GM19452 (cell line): ENCODE results near the gene NOL3.

ENCODE experiments used
- ATAC-seq: cut with Tn5 transposase; IDR thresholded peaks from one replicate; pipeline ENCODE4 v1.9.1; 2021; ENCODE audit not compliant: unreplicated experiment

Gene NOL3

DNA sequence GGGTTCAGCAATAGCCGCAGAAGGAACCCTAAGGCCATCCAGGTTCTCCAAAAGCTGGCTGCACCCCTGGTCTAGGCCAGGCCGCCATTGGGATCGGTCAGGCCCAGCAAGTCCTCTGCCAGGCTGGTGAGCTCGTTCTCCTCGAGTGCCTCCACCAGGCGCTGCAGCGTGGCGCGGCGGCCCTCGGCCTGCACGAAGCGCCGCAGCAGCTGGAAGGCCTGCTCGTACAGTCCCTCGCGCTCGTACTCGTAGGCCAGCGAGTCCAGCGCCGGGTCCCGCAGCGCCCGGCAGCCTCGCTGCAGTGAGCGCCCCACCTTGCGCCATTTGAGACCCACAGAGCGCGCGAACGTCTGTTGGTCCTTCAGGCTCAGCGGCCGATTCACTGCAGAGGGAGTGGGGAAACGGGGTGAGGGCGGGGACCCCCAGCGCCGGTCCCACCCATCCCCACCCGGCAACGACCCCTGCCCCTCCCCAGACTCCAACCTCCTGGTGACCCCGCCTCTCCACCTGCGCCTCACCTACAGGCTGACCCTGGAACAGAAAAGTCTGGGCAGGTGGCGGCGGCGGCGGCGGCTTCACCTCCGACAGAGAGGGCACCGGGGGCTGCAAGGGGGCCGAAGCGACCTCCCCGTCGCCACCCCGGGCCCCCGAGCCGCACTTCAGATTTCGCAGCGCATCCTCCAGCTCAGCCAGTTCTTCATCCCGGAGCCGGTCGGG, 15.6 kb upstream of the NOL3 start:
- no peak for ATAC-seq

DNA sequence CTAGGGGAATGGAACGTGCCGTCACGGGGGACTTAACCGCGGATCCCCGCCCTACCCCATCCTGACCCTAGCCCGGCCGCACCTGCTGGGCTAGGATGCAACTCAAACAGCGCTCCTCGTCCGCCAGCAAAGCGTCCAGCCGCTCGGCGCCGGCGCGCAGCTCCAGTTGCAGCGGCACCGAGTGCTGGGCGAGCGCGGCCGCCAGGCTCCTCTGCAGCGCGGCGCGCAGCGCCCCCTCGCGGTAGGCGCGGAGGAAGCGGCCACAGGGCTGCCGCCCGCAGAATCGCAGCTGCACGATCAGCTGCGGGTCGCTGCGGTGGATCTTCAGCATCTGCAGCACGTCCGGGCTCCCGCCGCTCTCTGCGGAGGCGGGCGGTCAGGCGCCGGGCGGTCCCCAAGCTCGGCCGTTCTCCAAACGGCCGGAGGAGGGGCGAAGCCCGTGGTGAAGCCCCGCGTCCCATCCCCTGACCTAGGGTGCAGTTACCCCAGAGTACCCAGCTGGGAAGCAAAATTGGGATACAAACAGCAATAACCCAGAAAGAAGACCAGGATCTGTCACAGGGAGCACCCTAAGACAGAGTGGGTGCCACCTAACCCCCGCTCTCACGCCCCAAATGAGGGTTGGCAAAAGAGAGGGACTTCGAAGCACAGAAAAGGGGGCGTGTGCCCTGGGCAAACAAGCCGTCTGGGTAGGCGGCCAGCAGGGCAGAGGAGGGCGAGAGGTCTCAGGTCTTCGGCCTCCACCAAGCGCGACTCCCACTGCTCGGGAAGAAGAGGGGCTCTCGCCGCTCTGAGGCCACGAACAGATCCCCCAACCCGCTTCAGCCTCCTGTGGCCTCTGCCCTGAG, 14.8 kb upstream of the NOL3 start:
- ATAC-seq: no peak

DNA sequence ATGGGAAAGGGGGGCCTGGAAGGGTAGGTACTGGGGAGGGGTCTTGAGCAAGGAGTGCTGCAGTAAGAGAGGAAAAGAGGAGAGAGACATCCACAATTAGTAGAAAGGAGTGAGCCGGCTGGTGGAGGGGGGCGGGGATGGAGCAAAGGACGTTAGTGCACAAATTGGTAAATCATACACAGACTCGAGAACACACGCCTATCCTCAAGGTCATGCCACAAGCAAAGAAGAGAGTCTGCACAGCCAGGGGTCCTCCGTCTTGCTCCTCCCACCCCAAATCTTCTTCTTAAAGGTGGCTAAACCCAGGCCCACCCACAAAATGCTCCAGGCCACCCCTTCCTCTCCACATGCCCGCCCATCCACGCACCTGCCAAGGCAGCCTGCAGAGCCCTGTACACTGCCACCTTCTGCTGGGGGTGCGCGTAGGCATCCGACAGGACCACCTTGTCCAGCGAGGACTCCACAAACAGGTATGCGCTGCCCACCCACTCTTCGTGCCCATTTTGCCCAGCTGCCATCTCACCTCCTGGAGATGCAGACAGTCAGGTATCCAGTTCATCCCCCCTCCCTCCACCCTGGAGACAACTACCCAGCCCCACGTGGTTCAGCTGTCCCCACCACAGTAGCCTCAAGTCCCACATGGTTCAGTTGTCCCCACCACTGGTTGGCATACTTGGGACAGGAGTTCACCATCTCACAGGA, 14.0 kb upstream of the NOL3 start:
- ATAC-seq: no peak

DNA sequence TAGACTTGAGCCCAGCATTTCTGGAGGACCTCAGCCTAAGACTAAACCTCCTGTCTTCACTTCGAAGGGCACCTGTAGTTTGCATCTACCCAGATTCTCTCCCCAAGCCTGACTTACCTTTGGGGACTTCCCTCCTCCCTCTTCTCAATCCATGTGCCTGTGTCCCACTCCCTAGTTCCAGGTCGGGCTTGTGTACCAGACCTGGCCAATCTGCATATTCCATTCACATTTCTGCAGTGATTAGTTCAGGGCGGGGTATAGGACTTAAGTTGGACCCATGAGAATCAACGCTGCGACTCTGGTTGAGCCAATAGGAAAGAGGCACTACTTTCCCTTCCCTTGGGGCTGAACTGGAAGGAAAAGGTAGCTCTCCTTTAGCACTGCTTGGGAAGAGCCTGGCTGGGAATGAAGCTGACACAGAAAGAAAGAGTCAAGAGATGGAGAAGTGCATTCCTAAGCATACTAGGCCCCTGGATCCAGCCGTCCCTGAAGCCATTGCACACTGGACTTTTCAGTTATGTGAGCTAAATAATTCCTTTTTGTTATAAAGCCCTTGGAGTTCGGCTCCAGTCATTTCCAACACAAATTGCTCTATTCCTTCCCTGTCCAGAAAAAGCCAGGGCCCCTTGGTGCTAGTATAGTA, 13.1 kb upstream of the NOL3 start:
- ATAC-seq: no peak

DNA sequence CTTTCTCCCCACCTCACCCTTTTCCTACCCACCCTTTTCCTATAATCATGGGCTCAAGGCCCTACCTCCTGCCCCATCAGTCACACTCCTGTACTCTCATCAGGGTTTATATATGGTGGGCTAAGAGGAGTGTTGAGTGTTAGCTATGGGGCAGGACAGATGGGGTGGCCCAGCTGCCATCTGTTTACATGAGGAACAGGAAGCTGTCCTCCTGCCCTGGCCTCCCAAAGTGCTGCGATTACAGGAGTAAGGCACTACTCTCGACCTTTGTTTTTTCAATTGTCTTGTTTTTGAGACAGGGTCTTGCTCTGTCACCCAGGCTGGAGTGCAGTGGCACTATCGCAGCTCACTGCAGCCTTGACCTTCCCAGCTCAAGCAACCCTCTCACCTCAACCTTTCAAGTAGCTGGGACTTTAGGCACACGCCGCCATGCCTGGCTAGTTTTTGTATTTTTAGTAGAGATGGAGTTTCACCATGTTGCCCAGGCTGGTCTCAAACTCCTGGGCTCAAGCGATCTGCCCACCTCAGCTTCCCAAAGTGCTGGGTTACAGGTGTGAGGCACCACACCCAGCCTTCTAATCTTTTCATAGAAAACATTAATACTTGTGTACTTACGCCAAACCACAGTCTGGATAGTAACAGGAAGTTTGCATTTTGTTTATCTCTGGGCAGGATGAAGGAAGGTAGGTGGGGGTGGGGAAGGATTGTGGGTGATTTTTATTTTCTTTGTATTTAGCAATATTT, 12.3 kb upstream of the NOL3 start:
- ATAC-seq: no peak

DNA sequence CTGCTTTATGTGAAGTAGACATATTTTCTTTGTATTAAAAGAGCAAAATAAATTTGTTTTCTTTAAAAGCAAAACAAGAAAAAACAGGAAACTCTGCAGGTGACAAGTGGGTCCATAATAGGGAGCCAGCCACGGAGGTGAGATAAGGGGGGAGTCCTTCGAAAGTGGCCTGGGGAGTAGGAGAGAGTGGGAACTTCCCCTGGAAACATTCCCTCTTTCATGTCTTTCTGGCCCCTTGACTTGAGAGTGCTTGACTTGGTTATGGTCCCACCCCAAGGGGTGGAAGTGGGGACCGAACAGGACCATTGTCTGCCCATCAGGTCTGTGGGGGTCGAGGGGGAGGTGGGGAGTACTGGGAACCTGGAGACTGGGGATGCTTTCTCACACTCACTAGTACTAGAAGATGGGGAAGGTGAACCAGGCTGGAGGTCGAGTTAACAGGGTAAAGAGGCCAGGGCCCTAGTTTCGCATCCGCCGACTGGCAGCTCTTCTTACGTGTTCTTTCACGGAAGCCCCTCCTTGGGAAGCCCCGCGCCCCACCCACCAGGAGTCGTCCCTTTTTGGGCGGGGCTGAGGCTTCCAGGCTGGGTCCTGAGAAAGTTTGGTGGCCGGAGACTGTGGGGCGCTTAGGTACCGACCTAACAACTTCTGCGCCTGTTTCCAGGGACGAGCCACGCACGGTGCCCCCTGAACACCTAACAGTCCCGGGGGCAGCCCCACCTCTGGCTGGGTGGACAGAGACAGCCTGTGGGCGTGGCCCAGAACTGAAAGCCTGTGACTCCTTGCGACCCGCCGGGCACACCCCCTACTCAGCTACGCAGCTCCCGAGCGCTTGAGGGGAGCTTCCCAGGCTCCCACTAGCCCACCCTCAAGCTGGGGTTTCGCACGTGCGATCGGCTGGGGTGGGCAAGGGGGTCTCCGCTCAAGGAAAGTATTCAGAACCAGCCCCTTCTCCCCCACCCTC, 11.4 kb upstream of the NOL3 start:
- peak; percentile 36 for ATAC-seq

DNA sequence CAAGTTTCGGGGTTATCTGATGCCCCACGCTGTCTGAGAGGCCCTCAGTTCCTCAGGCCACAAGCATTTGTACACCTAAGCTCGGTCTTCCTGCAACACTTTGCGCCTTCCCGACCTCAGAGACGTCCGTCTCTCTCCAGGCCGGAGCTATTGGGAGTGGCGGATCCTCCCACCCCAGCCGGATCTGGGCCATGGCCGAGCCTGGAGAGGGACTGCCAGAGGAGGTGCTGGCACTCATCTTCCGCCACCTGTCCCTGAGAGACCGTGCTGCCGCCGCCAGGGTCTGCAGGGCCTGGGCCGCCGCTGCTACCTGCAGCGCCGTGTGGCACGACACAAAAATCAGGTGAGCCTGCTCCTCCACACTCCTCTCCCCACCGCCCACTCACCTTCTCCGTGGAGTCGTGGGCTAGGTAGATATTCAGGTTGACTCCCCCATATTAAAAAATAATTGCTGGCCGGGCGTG, 8.7 kb upstream of the NOL3 start:
- ATAC-seq: no peak

DNA sequence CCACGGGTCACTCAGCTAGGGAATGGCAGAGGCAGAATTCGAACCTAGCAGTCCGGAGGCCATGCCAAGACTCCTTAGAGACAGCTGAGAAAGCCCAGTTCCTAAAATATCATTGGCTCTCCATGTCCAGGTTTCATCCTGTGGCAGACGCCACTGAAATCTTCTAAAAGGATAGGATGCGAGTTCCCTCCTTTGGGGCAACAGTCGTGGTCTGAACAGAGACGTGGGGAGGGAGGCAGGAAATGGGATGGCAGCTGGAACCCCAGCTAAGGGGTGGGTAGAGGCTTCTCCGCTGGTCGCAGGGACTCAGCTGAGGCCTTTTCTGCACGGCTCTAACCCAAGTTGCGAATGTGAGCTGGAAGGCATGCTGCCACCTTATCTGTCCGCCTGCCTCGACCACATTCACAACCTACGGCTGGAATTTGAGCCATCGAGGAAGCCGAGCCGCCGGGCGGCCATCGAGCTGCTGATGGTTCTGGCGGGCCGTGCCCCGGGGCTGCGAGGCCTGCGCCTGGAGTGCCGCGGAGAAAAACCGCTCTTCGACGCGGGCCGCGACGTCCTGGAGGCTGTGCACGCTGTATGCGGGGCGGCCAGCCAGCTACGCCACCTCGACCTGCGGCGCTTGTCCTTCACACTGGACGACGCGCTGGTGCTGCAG, 7.7 kb upstream of the NOL3 start:
- no peak for ATAC-seq

DNA sequence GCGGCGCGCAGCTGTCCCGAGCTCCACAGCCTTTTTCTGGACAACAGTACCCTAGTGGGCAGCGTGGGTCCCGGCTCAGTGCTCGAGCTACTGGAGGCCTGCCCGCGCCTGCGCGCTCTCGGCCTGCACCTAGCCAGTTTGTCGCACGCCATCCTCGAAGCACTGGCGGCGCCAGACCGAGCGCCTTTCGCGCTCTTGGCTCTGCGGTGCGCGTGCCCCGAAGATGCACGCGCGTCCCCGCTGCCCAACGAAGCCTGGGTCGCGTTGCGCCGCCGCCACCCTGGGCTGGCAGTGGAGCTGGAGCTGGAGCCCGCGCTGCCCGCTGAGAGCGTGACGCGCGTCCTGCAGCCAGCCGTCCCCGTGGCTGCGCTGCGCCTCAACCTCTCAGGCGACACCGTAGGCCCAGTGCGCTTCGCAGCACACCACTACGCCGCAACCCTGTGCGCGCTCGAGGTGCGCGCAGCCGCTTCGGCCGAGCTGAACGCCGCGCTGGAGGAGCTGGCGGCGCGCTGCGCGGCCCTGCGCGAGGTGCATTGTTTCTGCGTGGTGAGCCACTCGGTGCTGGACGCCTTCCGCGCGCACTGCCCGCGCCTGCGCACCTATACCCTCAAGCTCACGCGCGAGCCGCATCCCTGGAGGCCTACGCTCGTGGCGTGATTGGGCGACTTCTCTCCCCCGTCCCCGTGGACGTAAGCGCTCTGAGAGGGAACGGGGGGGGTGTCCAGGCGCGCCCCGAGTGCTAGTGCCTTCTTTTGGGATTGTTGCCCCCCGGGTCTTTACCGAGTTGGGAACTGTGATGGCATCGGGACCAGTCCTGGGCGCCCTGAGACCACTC, 7.0 kb upstream of the NOL3 start:
- ATAC-seq: no peak

DNA sequence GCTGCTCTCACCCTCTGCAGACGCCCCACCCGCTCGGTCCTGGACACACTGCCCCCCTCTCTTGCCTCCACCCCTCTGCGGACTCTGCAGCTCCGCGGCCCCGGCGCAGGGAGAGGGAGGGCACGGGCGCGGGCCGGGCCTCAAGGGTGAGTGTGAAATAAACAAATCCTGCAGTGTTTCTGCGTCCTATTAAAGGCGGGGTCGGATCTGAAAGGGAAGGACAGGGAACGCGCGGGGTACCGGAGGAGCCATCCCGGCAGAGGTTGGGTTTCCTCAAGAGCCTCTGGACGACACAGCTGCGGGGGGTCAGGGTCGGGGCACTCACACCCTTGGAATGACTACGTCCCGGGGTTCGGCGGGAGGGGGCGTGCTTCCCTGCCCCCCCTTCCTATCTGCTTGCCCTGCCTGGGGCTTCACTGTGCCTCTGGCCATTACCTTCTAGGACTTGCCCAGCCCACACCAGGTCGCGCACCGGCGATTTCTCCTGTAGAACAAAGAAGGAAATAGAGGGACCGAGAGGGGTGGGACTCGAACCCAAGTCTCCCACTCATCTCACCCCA, 6.3 kb upstream of the NOL3 start:
- no peak for ATAC-seq

DNA sequence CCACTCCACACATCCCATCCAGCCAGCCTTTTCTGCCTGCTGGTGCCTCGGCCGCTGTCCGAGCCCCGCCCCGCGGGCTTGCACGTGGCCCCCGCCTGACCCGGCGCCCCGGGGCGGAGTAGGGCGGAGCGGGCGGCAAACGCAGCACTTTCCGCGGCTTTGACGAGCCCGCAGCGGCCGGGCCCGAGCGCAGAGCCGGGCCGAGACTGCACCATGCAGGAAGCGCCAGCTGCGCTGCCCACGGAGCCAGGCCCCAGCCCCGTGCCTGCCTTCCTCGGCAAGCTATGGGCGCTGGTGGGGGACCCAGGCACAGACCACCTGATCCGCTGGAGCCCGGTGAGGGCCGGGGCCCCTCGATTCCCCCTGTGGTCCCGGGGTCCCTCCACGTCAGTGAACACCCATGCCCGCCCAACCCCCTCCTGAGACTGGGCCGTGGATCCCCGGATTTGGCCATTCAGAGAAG, 5.7 kb upstream of the NOL3 start, which contains the start of gene HSF4:
Gene HSF4, plus strand, starts transcription at position 147 of the 463 bp plus-strand sequence. Its CDS starts 67 bp downstream, at position 214.
- ATAC-seq: no peak

DNA sequence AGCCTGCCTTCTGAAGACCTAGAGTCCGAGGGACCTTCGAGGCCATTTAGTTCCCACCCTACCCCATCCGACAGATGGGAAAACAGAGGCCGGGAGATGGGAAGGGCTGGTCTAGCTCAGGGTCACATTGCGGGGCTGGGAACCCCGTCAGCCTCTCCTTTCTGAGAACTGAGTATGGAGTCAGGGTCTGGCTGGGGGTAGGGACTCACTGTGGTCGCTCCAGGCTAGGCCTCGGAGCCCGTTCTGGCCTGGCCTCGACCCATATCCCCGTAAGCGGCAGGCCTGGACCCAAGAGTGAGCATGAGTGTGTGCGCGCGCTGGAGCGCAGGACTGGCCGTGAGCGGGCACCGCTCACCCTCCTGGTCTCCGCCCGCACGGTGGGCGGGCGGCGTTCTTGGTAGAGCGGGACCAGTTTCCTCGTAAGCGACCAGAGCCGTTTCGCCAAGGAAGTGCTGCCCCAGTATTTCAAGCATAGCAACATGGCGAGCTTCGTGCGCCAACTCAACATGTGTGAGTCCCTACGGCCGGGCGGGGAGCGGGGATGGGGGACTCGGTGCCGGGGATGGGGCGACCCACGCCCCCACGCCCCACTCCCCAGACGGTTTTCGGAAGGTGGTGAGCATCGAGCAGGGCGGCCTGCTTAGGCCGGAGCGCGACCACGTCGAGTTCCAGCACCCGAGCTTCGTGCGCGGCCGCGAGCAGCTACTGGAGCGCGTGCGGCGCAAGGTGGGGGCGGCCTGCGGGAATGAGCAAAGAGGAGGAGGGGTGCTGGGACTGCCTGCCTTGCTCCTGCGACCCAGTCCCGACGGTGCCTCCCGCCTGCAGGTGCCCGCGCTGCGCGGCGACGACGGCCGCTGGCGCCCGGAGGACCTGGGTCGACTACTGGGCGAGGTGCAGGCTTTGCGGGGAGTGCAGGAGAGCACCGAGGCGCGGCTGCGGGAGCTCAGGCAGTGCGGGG, 4.9 kb upstream of the NOL3 start:
- ATAC-seq: no peak

DNA sequence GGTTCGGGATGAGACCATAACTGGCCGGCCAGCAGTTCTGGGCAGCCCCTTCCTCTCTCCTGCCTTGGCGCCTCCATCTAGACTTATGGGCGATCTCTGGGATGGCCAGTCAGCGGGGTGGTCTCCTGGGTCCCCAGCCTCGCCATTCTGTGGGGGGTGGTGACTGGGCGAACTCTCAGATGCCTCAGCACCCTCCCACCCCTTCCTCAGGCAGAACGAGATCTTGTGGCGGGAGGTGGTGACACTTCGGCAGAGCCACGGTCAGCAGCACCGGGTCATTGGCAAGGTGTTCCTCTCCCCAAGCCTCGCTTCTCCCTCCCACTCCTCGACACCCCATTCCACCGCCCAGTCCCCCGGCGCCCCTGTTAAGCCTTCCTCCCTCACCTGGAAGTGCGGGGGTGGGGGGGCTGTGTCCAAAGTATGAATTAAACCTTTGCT, 4.2 kb upstream of the NOL3 start:
- no peak for ATAC-seq

DNA sequence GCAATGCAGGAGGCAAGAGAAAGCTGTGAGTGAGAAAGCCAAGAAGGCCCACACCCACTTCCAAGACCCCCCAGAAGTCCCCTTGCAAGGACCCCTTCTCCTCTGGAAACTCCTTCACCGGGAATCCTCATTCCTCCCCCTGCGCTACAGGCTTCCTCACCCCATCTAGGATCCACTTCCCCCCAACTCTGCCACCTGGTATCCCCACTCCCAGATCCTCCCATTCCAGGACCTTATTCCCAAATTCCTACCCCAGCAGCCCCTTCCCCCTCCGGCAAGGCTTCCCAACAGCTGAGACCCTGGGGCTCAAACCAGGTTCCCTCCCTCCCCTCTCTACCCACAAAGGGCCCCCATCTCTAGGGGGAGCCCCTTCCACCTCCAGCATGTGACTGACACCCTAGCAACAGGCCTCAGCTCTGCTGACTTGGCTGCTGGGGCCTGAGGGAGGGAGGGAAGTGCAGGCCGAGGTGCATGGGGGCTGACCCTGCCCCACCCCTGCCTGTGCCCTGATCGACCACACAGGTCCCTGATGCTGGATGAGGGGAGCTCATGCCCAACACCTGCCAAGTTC, 3.7 kb upstream of the NOL3 start:
- ATAC-seq: no peak

DNA sequence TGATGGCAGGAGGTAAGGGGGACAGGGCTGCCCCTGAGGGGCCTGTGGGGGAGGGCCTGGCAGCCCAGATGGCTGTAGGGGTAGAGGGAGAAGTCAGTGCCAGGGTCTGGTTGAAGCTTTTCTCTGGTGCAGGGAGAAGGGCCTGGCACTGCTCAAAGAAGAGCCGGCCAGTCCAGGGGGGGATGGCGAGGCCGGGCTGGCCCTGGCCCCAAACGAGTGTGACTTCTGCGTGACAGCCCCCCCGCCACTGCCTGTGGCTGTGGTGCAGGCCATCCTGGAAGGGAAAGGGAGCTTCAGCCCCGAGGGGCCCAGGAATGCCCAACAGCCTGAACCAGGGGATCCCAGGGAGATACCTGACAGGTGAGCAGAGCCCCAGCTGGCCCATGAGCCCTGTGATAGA, 2.8 kb upstream of the NOL3 start:
- no peak for ATAC-seq

DNA sequence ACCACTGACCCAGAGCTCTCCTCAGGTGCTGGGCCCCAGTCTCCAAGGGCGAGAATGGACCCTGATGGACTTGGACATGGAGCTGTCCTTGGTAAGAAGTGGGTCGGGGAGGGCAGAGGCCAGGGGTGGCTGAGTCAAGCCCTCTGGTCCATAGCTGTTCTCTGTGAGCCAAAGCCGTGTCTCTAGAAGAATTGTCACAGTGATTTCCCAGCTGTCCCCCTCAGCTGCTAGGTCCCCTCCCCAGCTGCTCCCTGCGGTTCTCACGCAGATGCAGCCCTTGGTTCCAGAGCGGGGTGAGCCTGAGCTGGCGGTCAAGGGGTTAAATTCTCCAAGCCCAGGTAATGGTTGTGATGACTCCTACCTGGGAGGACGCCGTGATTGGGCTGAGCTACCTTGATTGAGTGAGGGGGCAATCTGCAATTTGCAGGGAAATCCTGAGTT, 1.3 kb upstream of the NOL3 start:
- no peak for ATAC-seq
